ENCODE data around the gene CPEB4.

The CPEB4 gene

DNA sequence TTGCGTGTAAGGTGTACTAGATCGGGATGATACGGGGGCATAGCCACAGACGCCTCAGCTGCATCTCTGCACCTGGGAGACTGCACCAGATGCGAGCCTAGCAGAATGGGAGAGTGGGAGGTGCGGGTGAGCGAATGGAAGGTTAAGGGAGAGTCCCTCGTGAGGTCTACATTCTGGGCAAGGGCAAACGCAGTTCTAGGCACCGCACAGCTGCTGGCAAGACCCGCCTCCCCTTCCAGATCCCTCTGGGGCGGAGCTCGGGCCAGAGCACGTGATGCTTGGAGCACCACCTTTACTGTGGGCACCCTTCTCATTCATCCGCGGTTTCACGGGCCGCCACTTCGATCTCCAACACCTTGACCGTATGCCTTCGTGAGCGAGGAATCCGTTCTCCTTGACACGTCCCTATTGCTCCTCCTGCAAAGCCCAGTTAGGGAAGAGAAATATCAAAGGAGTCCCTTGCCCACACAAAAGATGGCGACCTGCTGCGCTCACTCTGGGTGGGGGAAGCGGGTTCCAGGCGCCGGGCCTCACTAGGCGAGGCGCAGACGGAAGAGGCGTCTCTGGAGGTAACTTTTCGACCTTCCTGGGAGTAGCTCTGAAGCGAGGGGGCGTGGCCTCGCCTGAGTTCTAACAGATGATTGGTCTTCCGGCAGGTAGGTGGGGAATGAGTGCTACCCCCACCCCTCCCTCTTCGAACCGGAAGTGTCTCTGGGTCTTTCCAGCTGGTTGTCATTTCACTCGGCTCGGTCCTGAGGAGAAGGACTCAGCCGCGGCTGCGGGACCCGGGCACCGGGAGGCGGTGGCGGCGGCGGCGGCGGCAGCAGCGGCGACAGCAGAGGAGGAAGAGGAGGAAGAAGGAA lies at the start of gene CPEB4:
Gene CPEB4 (plus strand): TSS at position 740 of the 863 bp plus-strand sequence. CDS start 1,385 bp downstream, outside the sequence.
- peak; percentile 99 for DNase-seq (ENCODE audit: low spot score)

DNA sequence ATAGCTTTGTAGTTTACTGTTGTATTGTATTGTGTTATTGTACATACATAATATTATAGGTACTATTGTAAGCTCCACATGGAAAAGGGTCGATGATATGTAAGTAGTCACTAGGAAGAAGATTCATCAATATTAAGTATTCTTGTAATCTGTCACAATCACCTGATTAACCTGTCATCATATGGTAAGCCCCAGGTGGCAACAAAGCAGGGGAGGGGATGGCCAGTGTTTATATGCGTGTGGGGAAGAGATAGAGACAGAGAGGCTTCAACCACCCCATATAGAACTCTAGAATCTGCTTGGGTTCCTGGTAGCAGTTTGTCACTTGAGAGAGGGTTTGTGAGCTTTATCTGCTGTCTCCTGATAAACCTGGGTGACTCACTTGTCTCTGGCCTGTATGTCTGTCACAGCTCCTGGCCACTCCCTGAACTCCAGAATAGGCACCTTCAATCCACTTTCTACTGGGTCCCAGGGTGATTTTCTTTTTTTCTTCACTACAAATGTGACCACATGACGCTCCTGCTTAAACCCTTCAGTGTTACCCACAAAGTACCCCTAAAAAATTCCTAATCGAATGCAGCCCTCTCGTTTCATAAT lies 48.9 kb upstream of the CPEB4 start:
- no peak for DNase-seq (ENCODE audit: low spot score)

DNA sequence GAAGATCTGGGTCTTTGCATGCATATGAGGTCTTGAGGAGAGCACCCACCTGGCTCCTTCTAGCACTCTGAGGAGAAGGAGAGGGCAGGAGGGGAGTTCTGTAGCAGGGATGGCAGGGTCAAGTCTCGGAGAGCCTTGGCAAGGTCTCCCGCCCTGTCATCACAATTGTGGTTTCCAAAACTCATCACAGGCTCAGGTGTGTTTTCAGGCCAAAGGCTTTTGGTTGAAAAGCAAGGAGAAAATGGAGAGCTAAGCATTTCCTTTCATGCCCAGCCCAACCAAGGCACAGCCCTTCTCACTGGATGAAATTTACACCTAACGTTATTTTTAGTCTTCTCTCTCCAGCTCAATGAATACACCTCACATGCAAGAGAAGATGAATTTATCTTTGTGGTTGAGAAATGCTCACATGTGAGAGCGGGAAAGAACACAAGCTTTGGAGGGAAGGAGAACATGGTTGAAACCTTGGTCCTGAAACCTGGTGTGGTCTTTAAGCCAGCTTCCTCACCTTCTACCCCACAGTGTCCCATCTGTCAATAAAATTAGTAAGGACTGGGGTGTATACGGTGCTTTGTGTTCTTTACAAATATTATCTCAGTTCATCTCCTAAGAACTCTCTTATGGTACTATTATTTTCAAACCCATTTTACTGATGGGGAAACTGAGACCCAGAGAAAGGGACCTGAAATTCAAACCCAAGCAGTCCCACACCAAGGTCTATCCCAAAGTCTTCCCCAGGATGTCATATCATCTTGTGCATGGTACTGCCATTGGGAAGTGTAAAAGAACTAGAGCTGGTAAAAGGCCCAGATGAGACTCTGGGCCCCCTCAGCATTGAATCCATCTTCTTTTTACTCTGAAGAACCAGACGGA lies 47.8 kb upstream of the CPEB4 start:
- no peak for DNase-seq (ENCODE audit: low spot score)

DNA sequence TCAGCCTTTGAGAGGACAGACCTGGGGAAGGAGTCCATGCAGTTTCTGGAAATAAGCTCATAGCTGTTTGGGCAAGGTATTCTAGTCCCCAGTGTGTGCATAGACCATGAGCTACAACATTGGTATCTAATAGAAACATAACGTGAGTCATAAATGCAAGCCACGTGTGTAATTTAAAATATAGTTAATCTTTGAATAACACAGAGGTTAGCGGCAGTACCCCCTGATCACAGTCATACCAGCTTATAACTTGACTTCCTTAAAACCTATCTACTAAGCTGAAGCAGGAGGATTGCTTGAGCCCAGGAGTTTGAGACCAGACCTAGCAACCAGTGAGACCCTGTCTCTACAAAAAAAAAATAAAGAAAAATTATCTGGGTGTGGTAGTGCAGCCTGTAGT lies 46.4 kb upstream of the CPEB4 start:
- no peak for DNase-seq (ENCODE audit: low spot score)

DNA sequence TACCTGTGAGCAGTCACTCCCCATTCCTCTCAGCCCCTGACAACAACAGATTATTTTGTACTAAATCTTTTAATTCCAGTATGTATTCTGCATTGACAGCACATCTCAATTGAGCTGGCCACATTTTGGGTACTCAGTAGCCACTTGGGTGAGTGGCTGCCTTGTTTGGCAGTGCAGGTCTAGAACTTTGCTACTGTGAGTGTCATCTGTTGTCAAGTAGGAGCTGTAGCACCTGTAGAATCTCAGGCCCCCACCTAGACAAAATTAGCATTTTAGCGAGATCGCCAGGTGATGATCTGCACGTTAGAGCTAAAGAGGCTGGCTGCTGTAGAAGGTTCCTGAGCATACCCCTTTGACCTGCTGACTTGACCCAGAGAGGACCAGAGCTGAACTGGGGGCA lies 44.4 kb upstream of the CPEB4 start:
- DNase-seq (ENCODE audit: low spot score): no peak

DNA sequence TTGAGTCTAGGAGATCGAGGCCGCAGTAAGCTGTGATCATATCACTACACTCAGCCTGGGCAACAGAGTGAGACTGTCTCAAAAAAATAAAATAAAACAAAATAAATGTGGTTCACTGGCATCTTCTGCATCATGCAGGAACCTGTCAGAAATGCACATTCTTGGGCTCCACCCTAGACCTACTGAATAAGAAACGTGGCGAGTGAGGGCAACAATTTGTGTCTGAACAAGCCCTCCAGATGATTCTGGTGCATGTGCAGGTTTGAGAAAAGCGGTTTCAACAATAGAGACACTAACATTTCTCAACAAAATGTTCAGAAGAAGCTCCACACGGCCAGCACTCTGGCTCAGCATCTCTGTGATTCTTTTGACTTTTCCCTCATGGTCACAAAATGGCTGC lies 42.8 kb upstream of the CPEB4 start:
- DNase-seq (ENCODE audit: low spot score): no peak

DNA sequence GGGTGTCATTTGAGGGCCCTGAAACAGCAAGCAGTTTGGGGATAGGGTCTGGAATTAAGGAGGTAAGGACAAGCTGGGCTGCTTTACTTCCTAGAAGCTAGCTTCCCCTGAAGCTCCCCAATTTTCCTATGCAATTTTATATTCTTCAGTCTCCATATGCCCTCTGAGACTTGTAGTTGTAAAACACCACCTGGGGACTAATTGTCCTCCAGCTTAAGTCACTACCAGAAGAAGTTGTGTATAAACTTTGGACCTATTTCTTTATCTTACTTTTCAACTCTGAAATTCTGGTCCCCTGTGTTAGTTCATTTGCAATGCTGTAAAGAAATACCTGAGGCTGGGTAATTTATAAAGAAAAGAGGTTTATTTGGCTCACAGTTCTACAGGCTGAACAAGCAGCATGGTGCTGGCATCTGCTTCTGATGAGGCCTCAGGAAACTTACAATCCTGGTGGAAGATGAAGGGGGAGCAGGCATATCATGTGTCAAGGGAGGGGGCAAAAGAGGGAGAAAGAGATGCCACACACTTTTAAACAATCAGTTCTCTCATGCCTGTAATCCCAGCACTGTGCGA lies 41.1 kb upstream of the CPEB4 start:
- no peak for DNase-seq (ENCODE audit: low spot score)

DNA sequence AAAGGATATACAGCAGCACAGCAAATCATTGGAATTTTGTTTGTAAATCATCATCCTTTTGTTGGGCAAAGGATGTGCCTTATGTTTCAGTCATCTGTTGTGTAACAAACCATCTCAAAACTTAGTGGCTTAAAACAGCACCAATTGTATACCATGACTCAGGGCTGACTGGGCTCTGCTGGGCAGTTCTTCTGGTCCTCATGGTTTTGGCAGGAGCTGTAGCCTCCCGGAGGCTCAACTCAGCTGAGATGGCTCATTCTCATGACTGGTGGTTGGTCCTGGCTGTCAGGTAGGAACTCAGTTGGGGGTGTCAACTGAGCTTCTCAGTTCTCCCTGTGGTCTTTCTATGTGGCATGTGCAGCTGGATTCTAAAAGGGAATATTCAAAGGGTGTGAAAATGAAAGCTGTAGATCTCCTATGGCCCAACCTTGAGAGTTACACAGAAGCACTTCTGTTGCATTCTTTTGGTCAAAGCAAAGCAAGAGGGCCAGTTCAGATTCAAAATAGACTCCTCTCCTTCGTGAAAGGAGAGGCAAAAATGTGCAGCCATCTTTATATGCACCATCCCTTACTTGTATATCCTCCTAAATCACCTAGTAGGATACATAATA lies 39.1 kb upstream of the CPEB4 start:
- no peak for DNase-seq (ENCODE audit: low spot score)

DNA sequence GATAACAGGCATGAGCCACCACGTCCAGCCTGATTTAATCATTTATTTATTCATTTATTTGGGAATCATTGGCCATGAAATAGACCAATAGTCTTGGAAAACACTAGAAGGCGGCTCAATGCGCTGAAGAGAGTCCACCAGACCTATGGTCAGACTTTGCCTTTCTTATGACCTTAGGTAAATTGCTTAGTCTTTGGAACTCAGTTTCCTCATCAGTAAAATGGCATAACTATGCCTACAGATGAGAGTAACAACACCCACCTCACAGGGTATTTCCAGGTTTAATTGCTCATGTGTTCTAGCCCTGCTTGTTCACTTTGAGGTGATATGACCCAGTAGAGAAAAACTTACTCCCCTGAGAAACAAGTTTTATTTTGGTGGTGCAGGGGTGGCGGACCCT lies 38.2 kb upstream of the CPEB4 start:
- DNase-seq (ENCODE audit: low spot score): no peak

DNA sequence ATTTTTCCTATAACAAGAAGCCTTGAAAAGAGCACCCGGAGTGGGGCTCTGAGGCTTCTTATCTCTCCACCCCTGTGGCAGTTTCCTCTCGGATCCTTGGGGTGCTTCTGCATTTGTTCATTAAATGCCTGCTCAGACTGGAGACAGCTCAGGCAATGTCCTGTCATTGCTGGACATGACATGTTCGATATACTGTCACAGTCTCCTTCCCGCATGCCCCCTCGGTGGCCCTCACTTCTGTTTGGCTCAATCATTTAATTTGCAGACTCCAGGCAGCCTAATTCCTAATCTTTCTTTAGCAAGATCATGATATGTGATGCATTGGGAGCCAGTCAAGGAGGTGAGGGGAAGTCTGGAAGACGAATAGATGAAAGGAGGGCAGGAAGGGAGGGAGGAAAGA lies 37.5 kb upstream of the CPEB4 start:
- DNase-seq (ENCODE audit: low spot score): no peak

DNA sequence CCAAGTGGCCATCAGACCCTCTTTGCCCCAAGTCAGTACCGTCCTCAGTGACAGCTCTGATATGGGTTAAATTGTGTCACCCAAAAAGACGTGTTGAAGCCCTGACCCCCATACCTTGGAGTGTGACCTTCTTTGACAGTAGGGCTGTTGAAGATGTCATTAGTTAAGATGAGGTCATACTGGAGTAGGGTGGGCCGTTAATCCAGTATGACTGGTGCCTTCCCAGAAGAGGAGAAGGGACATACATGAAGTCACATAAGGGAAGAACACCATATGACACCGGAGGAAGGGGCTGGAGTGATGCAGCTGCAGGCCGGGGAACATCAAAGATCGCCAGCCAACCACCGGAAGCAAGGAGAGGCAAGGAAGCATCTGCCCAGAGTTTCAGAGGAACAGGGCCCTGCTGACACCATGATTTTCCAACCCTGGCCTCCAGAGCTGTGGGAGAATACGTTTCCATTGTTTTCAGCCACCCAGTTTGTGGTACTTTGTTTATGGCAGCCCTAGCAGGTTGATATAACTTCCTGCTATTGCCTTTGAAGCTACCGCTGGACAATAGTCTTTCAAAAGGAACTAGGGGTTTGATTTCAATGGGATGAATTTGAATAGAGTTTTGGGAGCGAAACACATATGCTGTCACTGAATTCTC lies 36.4 kb upstream of the CPEB4 start:
- DNase-seq (ENCODE audit: low spot score): no peak

DNA sequence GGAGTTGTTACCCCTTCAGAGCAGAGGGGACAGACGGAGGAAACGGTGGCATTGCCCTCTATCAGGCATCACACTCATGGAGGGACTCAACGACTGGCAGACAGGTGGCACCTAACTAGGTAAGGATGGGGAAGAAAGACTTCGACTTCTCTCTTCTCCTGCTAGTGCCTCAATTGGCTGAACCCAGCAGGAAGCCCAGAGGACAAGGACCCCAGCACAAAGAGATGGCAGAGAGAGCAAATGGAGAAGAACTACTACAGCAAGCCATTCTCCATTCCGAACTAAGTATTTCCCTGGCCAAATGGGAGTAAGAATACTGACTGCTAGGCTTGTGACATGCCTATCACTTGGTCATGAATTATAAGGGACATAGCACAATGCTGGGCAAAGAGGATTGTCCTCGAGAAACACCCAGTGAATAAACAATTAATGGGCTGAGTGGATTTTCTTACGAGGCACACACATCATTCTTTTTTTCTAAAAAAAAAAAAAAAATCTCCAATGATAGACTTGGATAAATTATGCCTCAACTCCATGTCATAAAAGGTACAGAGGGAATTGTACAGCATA lies 35.3 kb upstream of the CPEB4 start:
- no peak for DNase-seq (ENCODE audit: low spot score)

DNA sequence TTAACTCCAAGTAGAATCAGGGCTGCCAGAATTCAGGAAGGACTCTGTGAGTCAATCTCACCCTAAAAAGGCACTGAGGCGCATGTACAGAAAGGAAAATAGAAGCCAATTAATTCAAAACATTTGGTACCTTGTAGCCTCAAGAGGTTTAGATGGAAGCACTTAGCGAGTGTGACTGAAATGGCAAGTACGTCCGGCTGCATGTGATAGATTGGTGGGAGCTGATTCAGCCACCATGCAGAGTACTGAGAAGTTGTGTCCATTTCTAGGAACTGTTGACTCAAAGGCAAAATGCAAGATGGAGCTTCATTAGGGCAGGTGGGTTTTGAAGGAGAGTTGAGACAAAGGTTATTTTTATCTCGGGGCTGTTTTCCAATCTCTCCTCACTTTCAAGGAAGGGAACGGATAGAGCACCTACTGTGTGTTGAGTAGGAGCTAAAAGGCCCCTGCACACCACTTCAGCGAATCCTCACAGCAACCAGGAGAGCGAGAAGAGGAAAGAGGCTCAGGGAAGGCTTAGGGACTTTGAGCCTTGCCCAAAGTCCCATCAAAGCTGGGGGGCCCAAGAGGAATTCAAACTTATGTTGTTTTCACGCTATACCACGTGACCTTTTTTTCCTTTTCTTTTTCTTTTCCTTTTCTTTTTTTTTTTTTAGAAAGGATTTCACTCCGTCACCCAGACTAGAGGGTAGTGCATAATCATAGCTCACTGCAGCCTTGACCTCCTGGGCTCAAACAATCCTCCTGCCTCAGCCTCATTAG lies 34.6 kb upstream of the CPEB4 start:
- DNase-seq (ENCODE audit: low spot score): no peak

DNA sequence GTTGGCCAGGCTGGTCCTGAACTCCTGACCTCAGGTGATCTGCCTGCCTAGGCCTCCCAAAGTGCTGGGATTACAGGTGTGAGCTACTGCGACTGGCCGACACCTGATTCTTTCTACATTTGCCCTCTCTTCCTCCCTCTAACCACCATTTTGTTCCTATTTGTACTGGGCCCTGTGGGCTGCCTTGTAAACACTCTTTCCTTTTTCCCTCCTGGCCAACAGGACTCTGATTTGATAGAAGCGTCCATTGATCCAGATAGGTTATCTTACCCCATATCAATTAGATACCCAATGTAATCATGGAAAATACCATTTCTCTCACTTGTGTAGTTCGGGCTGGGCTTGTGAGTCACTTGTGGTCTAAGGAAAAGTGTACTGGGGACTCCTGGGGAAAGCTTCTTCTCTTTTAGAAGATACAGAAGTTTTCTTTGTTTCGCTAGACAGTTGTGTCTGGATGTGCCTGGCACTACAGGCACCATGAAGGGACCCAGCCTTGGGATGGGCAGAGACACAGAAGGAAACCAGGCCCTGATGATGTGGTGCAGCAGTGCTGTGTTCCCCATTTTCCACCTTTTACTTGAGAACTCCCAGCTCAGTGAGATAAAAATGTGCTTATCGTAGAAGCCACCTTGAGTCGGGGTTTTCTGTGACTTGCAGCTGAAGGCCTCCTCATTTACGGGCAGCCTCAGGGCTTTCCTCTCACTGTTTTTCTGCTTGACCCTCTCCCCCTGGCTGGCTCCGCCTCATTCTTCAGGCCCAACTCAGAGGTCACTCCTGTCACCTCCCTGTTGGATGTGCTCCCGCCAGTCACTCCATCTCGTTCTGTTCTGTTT lies 32.8 kb upstream of the CPEB4 start:
- DNase-seq (ENCODE audit: low spot score): no peak

DNA sequence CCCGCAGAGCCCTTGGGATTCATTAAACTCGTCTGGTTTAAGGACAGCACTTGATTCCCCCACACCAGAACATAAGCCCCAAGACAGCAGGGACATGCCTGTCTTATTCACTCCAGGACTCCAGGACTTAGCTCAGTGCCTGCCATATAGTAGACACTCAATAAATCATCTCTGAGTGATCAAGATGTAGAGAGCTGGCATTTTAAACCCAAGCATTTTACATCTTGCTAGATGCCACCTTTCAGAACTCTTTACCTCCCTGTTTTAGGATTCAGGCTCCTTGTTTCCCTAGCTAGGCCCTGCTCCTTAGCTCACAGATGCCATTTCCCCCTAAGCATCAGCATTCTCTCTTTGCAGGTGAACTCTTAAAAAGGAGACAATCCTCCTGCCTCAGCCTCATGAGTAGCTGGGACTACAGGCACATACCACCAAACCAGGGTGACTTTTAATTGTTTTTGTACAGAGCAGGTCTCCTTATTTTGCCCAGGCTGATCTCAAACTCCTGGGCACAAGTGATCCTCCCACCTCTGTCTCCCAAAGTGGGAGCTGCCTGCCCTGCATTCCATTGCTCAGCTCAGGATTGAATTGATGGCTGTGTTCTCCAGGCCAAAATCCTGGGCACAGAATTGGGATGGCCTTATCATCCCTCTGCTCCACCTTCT lies 32.0 kb upstream of the CPEB4 start:
- no peak for DNase-seq (ENCODE audit: low spot score)

DNA sequence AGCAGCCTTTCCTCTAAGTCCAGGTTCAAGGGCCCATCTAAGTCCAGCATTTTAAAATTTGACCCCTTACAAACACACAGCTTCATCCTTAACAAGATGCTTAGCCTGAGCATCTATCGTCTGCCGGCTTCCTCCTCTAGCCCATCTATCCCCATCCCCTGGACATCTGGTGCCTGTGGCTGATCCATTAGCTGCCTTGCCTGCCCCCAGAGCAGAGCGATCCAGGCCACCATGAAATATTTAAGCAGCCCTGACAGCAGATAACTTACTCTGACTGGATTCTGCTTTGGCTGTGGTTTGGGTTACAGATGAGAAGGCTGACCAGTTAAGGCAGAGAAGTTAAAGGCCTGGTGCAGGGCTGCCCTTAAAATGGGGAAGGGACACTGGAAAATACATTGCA lies 30.9 kb upstream of the CPEB4 start:
- no peak for DNase-seq (ENCODE audit: low spot score)

DNA sequence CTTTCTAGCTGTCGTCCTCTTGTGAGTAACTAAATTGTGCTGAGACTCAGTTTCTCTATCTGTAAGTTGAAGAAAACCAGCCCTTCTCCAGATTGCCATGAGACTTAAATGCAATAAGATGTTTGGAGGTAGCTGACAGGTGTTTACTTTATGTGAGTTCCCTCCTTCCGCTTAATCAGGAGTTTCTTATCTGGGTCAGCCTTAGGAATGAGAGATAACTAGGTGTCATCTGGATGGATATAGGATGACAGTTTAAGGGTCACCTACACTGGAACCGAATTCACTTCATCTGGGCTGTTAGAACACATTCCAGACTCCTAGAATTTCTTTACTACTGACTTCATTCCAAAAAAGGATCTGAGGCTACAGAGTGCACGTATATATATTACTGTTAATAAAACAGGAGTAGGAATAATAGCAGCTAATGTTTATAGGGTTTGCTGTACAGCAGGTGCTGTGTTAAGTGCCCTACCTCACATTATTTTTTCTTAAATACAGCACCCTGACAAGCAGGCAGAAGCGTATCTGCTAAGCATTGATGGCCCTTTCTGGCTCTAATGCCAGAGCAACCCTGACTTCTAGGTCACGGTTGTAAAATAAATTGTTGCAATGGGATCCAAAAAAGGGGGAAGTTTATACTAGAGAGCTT lies 30.0 kb upstream of the CPEB4 start:
- DNase-seq (ENCODE audit: low spot score): no peak

DNA sequence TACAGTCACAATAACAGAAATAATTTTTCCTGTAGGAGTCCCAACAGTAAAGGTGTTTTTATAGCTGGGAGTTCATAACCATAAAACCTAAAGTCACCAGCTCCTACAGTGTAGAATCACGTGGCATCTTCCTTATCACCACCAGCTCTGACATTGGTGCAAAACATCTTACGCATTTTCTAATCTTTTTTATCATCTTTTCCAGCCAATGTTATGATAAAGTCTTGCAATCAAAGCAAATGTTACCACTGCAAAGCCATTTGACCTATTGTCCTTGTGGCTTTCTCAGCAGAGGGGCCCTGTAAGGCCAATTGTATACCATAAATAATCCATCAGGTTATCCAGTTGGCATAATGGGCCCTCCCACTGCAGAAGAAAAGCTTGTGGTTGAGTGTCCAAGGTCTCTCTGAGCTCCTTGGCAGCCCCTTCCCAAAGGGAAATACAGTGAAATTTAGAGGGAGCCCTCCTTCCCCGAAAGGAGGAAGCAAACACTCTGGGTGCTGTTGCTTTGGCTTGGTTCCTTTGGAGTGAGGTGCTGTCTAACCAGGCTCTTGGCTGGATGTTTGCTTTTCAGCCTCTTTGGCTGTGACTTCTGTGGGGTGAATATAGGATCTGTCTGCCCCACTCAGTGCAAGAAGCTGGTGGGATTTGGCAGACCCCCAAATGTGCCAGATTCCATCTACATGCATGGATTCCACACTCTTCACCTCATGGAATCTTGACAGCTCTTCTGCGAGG lies 29.3 kb upstream of the CPEB4 start:
- DNase-seq (ENCODE audit: low spot score): no peak
